AG10803 (cell line): Measurements from ENCODE around the gene SUGT1.
"Not testable (repeated sequence)": the region's sequence is repeated elsewhere in the genome, so short reads cannot be mapped to it uniquely, and the experiment has no call there.

ENCODE experiments used
- DNase-seq: peaks from one replicate; pipeline ENCODE4 v3.0.0; 2010; ENCODE audit warnings: low read depth
- H3K4me3 ChIP-seq: 2 replicates; pipeline ENCODE4 v1.5.1; 2011; ENCODE audit warnings: mild to moderate bottlenecking, low read length, control low read depth
- CTCF ChIP-seq: conservative IDR thresholded peaks from 2 replicates; pipeline ENCODE4 v1.5.1; 2011; ENCODE audit warnings: mild to moderate bottlenecking, low read length, control low read depth, inconsistent platforms

Gene SUGT1

GRCh38 chr13:52706081-52706480 lies 53.4 kb downstream of the SUGT1 start:
- DNase-seq, result no peak
- H3K4me3 ChIP-seq, result no peak overlapping the region
- no peak for TF ChIP-seq CTCF

- DNase-seq, result no peak
- H3K4me3 ChIP-seq, result no peak overlapping the region
- 0 out of 2 replicates have a peak, but pooled peaks have one; percentile 13 for TF ChIP-seq CTCF
Observed at GRCh38 chr13:52707375-52707774, 54.7 kb downstream of the SUGT1 start.

DNA sequence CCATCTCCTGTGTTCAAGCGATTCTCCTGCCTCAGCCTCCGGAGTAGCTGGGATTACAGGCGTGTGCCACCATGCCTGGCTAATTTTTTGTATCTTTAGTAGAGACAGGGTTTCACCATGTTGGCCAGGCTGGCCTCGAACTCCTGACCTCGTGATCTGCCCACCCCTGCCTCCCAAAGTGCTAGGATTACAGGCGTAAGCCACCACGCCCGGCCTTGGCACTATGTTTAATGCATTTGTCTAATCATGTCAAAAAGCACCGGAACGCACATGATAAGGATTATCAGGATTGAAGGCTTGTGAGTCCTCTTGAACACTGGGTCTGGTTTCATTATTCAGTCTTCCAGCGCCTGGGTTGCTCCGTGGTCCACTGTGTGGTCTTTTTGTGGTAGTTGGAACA lies 55.6 kb downstream of the SUGT1 start:
- not testable (repeated sequence) for DNase-seq, H3K4me3 ChIP-seq

DNA sequence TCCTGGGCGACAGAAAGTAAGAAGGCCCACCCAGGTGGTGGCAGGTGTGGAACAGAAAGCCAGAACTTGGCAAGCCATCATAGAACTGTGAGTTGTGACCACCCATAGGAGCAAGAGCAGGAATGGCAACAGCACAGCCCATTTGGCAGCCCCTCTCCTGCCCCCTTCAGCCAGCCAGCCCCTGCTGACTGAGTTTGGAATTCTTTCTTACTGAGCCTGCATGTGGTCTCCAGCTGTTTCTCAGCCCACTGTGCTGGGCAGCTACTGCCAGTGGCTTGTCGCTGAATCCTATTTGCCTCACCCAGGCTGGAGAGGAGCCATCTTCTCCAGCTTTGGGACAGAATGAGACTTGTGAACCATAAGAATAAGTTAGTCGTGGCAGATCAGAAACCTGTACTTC lies 58.6 kb downstream of the SUGT1 start:
- no peak for DNase-seq
- H3K4me3 ChIP-seq, result no peak overlapping the region
- no peak for TF ChIP-seq CTCF

DNA sequence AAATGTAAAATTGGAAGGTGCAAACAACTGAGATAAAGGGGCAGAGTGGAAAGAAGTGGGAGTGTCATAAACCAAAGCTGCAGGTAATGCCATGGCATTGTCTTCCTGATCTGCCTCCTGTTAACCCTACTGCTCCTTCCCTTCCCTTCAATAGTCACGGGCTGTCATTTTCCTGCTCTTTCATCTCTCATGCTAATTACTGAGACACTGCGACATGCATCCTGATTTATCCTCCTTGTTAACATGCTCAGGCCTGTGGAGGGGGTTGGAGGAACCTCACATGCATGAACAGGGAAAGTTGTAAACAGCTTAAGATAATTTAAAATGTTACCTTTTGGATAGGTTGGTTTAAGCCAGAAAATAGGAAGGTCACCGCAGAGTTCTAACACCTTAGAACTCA lies 59.7 kb downstream of the SUGT1 start:
- no peak for TF ChIP-seq CTCF
- no peak for DNase-seq
- no peak overlapping the region for H3K4me3 ChIP-seq

DNA sequence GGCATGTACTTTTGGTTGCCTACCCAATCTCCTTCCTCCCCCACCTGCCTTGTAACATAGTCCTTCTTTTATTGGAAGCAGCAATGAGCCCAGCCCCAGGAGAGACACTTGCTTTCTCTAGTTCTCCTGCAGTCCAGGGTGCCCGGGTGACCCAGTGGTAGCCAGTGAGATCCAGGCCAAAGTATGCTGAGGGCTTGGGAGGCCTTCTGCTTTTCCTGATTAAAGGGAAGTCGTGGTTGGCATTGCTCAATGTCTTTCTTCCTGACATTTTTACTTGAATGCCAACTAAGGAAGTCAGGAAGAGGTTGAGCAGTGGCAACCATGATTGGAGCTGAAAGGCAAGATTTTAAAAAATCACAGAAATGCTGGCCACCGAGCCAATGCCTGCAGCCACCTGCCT lies 61.3 kb downstream of the SUGT1 start:
- TF ChIP-seq CTCF, result no peak
- DNase-seq, result no peak
- H3K4me3 ChIP-seq, result no peak overlapping the region

DNA sequence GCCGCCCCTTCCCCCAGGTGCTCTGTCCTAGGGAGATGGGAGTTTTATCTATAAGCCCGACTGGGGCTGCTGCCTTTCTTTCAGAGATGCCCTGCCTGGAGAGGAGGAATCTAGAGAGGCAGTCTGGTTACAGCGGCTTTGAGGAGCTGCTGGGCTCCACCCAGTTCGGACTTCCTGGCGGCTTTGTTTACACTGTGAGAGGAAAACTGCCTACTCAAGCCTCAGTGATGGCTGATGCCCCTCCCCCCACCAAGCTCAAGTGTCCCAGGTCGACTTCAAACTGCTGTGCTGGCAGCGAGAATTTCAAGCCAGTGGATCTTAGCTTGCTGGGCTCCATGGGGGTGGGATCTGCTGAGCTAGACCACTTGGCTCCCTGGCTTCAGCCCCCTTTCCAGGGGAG lies 68.3 kb downstream of the SUGT1 start:
- not testable (repeated sequence) for H3K4me3 ChIP-seq, DNase-seq

- not testable (repeated sequence) for DNase-seq, H3K4me3 ChIP-seq
Observed at GRCh38 chr13:52721356-52721755, 68.7 kb downstream of the SUGT1 start.

- H3K4me3 ChIP-seq, result no peak overlapping the region
- no peak for TF ChIP-seq CTCF
- no peak for DNase-seq
Observed at GRCh38 chr13:52723181-52723580, 70.5 kb downstream of the SUGT1 start.
